IPS-18c (cell line): ENCODE results near the gene ETFA.

Experiments
- H3K4me3 ChIP-seq: 2 replicates; pipeline ENCODE4 v1.7.0; 2013; ENCODE audit warnings: low read depth, mild to moderate bottlenecking, low read length, moderate library complexity; ENCODE audit not compliant: insufficient read depth
- H3K9me3 ChIP-seq: one replicate; pipeline ENCODE4 v1.6.1; 2013; ENCODE audit warnings: mild to moderate bottlenecking, low read length, moderate library complexity; ENCODE audit not compliant: control insufficient read depth, insufficient read depth

The ETFA gene

DNA sequence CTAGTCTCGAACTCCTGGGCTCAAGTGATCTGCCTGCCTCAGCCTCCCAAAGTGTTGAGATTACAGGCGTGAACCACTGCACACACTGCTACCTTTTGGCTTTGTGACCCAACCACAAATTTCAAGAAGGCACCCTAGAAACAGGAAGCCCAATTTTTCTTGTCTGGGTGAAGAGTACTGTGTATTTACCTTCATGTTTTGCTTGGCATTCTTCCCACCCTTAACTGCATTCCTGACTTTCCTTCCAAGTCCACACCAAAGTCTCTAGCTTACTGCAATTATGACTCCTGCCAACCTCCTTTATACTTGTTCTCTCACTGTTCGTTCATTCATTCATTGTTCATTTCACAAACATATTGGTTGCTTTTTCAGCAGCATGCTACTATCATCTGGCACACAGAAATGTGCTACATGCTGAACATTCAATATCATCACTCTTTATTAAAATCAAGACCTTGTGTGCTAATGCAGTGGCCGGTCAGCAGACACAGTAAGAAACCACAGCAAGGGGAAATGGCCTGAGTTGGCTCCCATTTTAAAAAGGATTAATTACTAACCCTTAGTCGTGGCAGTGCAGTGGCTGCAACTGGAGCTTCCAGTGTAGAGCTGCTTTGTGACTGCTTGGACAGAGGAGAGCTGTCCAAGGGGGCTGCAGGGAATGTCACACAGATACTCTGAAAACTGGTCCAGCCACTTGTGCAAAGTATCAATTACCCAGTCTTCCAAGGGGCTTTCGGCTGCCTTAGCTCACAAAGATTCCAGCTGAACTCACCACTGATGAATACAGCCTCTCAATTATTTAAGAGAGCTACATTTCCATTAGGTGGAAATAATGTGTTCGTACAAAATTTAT is 94.0 kb downstream of the ETFA start:
- Histone ChIP-seq H3K9me3 (peaks cover 5% of the 10 kb centered on the region), H3K4me3 (no peak overlapping the region)

DNA sequence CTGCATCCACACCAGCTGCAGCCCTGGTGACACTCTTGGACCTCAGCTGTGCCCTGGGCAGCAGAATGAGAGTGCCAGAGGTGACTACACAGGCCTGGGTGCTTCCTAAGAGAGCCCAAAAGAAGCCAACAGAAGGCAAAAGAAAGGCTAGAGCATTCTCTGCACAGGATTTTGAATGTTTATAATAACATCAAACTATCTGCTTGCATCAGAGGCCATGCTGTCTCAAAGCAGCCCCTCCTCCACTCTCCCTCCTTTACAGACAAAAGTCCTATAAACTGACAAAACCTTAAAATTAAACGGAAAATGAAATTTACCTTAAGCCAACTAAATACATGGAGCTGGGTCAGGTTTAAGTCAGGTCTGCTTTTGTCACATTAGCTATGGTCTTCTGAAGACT is 95.6 kb downstream of the ETFA start:
- H3K9me3 ChIP-seq, result peaks cover 6% of the 10 kb centered on the region
- H3K4me3 ChIP-seq, result no peak overlapping the region

GRCh38 chr15:76209942-76210341 is 101.3 kb downstream of the ETFA start:
- Histone ChIP-seq H3K4me3 (no peak overlapping the region), H3K9me3 (peaks cover 3% of the 10 kb centered on the region)

GRCh38 chr15:76209523-76209922 is 101.7 kb downstream of the ETFA start:
- no peak overlapping the region for H3K4me3 ChIP-seq

DNA sequence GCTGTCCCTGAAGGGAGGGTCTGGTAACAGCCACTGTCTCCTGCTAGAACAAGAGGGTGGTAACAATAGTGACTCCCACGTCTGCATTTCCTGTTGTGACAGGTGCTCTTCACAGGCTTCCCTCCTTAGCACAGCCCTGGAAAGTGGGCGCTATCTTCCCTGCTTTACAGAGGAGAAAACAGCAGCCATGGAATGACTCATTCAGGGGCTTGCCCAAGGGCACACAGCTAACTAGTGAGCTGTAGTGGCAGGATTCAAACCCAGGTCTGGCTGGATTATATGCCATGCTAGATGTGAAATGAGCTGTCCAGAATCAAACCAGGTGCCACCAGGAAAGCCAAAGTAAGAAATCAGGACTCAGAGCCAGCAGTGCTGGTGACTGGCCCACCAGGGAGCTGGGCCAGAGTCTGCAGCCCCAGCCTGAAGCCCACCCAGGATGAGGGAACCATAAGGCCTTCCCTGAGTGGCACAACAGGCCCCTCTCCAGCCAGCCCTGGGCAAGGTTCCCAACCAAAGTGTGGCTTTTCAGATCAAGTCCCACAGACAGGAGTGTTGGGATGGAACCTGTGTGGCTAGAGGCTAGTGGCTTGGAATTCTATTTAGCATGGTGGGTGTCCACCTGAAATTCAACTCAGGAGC is 102.4 kb downstream of the ETFA start:
- Histone ChIP-seq H3K9me3 (peaks cover 3% of the 10 kb centered on the region), H3K4me3 (no peak overlapping the region)

More at GRCh38 chr15:76209523-76209922, 101.7 kb downstream of the ETFA start:
- H3K9me3 ChIP-seq, result peaks cover 3% of the 10 kb centered on the region

- peaks cover 3% of the 10 kb centered on the region for H3K9me3 ChIP-seq
Measured at GRCh38 chr15:76208084-76208785, 103.0 kb downstream of the ETFA start.

GRCh38 chr15:76206325-76206976 is 104.8 kb downstream of the ETFA start:
- H3K9me3 ChIP-seq, result no peaks in the 10 kb centered on the region
- H3K4me3 ChIP-seq, result no peak overlapping the region

More at GRCh38 chr15:76208084-76208785, 103.0 kb downstream of the ETFA start:
- no peak overlapping the region for H3K4me3 ChIP-seq

GRCh38 chr15:76204916-76205460 is 106.3 kb downstream of the ETFA start:
- H3K9me3 ChIP-seq, result no peaks in the 10 kb centered on the region
- no peak overlapping the region for H3K4me3 ChIP-seq

GRCh38 chr15:76204109-76204845 is 107.0 kb downstream of the ETFA start:
- H3K4me3 ChIP-seq, result no peak overlapping the region
- H3K9me3 ChIP-seq, result no peaks in the 10 kb centered on the region

DNA sequence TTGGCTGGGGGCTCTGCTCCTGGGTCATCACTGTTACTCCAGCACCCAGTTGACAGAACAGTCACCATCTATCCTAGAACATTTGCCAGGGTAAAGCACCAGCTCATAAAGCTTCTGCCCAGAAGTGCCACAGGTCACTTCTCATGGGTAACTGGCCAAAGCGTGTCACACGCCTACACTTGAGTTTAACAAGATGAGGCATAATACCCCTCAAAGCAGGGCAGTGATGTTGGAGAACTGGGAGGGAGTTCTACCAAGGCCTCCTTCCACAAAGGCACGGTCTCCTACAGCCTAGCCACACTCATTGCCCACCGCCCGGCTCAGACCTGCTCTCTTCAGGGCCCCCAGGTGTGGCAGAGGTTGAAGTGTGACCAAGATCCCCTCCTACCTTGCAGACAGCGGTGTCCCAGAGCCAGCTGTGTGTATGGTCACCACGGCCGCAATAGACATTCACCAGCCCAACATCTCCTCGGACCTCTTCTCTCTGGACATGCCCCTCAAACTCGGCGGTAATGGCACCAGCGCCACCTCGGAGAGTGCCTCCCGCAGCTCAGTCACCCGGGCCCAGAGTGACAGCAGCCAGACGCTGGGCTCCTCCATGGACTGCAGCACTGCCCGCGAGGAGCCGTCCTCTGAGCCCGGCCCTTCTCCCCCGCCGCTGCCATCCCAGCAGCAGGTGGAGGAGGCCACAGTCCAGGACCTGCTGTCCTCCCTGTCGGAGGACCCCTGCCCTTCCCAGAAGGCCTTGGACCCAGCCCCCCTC is 107.7 kb downstream of the ETFA start:
- H3K4me3 ChIP-seq, result no peak overlapping the region
- H3K9me3 ChIP-seq, result no peaks in the 10 kb centered on the region

GRCh38 chr15:76201536-76202255 is 109.6 kb downstream of the ETFA start:
- no peaks in the 10 kb centered on the region for H3K9me3 ChIP-seq
- no peak overlapping the region for H3K4me3 ChIP-seq

- Histone ChIP-seq H3K4me3 (no peak overlapping the region), H3K9me3 (no peaks in the 10 kb centered on the region)
Measured at GRCh38 chr15:76200641-76201105, 110.6 kb downstream of the ETFA start.

DNA sequence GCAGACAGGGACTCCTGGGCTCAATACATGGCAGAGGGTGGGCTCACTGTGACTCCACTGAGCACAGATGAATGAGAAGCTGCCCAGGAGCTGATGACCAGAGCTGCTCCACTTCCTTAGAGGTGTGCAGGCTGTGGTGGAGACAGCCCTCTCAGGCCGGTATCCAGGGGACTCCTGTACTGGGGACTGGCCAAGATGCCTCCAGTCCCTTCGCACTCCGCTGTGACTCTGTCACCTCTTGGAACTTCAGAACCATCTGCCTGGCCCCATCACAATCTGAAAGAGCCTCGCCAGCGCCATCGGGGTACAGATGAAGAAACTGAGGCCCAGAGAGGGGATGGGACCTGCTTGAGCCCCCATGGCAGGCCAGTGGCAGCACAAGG is 111.2 kb downstream of the ETFA start:
- no peaks in the 10 kb centered on the region for H3K9me3 ChIP-seq
- no peak overlapping the region for H3K4me3 ChIP-seq

- Histone ChIP-seq H3K9me3 (no peaks in the 10 kb centered on the region), H3K4me3 (no peak overlapping the region)
Measured at GRCh38 chr15:76199106-76200082, 111.9 kb downstream of the ETFA start.
